Measurements from ENCODE around the gene LRRC8A. TPM values are rescaled to one million over a fixed set of nuclear protein-coding genes. Genes with fewer than 3 reads are reported as not detected.

Gene LRRC8A
- total and polyA plus RNA-seq, 2 of the 13 experiments (the other 11 are each of a cell fraction or from before 2014, with no cell fraction given): 16.1 to 40.6 TPM

DNA sequence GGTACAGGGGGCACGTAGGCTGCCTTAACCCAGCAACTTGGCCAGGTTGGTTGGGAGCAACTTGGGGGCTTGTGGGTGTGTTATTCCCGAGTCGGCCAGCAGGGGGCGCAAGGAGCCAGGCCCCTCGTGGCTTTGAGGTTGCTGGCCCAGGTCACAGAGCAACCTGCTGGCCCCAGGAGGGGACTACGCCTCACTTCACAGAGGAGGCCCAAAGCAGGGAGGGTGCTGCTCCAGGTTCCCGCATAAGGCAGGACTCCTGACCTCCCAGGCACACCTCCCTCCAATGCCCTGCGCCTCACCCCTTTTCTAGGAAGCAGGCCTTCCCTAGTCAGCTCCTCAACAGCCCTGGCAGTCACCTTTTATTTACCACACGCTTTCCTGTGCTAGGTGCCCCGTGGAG lies 18.3 kb upstream of the LRRC8A start (continued):
- TF ChIP-seq ZNF280D (CRISPR knock-in tag; IDR thresholded peaks at IDR 0.05) (peak; percentile 76; the same call in 1 of the 2 replicates), ZNF770 (CRISPR knock-in tag; IDR thresholded peaks at IDR 0.05) (0 out of 2 replicates have a peak, but pooled peaks have one; percentile 14), DNMT3B (CRISPR knock-in tag; conservative IDR thresholded peaks at IDR 0.05) (0 out of 2 replicates have a peak, but pooled peaks have one; percentile 37), SAP130 (CRISPR knock-in tag; IDR thresholded peaks at IDR 0.05; ENCODE audit: low read depth) (peak; percentile 48; the same call in 1 of the 2 replicates), RXRA (CRISPR knock-in tag; IDR thresholded peaks at IDR 0.05) (0 out of 2 replicates have a peak, but pooled peaks have one; percentile 34), ELF1 (CRISPR knock-in tag; IDR thresholded peaks at IDR 0.05) (no peak), FOXO1 (CRISPR knock-in tag; IDR thresholded peaks at IDR 0.05) (0 out of 2 replicates have a peak, but pooled peaks have one; percentile 53), CTCF (CRISPR knock-in tag; IDR thresholded peaks at IDR 0.05) (peak; percentile 98), SOX5 (CRISPR knock-in tag; IDR thresholded peaks at IDR 0.05; ENCODE audit: borderline replicate concordance) (peak; percentile 27; the same call in 1 of the 2 replicates), ZBTB20 (CRISPR knock-in tag; IDR thresholded peaks at IDR 0.05; ENCODE audit: borderline replicate concordance, low read depth) (peak; percentile 60; the same call in 1 of the 2 replicates), NCOA2 (CRISPR knock-in tag; IDR thresholded peaks at IDR 0.05) (peak; percentile 31; the same call in 1 of the 2 replicates), ZGPAT (CRISPR knock-in tag; IDR thresholded peaks at IDR 0.05) (0 out of 2 replicates have a peak, but pooled peaks have one; percentile 25), ZNF333 (CRISPR knock-in tag; IDR thresholded peaks at IDR 0.05; ENCODE audit: borderline replicate concordance) (no peak), ZMAT5 (CRISPR knock-in tag; IDR thresholded peaks at IDR 0.05; ENCODE audit: borderline replicate concordance, low read depth) (no peak), GATAD2A (CRISPR knock-in tag; IDR thresholded peaks at IDR 0.05) (peak; percentile 36; the same call in 1 of the 2 replicates), HNF1B (CRISPR knock-in tag; IDR thresholded peaks at IDR 0.05) (peak; percentile 57; the same call in 1 of the 2 replicates), ZFY (CRISPR knock-in tag; IDR thresholded peaks at IDR 0.05) (peak; percentile 60; the same call in 1 of the 2 replicates), ZNF33A (CRISPR knock-in tag; IDR thresholded peaks at IDR 0.05; ENCODE audit: borderline replicate concordance) (no peak), RXRB (CRISPR knock-in tag; IDR thresholded peaks at IDR 0.05; ENCODE audit: borderline replicate concordance) (peak; percentile 15; the same call in 1 of the 2 replicates), ZMYM4 (CRISPR knock-in tag; IDR thresholded peaks at IDR 0.05) (peak; percentile 57; the same call in 1 of the 2 replicates)
